ENCODE results near the gene KDM5B. TPM values are rescaled to one million over a fixed set of nuclear protein-coding genes. Genes with fewer than 3 reads are reported as not detected.

Gene KDM5B
- total RNA-seq, 1 experiment from 2014 or later = 44.6 TPM

DNA sequence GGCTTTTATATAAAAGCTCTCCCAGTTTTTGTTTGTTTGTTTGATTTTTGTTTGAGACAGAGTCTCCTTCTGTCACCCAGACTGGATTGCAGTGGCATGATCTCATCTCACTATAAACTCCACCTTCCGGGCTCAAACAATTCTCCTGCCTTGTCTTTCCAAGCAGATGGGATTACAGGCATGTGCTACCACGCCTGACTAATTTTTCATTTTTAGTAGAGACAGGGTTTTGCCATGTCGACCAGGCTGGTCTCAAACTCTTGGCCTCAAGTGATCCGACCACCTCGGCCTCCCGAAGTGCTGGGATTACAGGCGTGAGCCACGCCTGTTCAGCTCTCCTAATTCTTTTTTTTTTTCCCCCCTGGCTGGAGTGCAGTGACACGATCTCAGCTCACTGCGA is 6.9 kb upstream of the KDM5B start:
- ChIA-PET RAD21 (ENCODE audit: low non-redundant PET in 1 of 2, low total read pairs in 2 of 2, uncharacterized antibody in 2 of 2, unreplicated experiment in 2 of 2) (no interaction called here), POLR2A (no interaction called here), CTCF (no interaction called here)
- H3K9me3 ChIP-seq (ENCODE audit: control insufficient read depth in 1 of 2, insufficient read depth in 1 of 2, low read depth in 1 of 2, low read length in 2 of 2) = no peaks in the 10 kb centered on the region
- ATAC-seq (no peak), DNase-seq (ENCODE audit: low read depth, low spot score) (no peak)
- intact Hi-C loops (cut with micrococcal nuclease) = no loop called here
- no peak overlapping the region for H3K9ac ChIP-seq (ENCODE audit: low read length)
- H3K27me3 ChIP-seq (ENCODE audit: insufficient read depth, low read length) = no peaks in the 10 kb centered on the region
- no peaks in the 10 kb centered on the region for H3K79me2 ChIP-seq (ENCODE audit: insufficient read depth, low read length)
- H3K27ac ChIP-seq (ENCODE audit: low read depth, low read length) = no peak overlapping the region
- H3K9me2 ChIP-seq (ENCODE audit: insufficient read depth) = no peaks in the 10 kb centered on the region
- TF ChIP-seq JUND (IDR thresholded peaks at IDR 0.05) (no peak), POLR2A (IDR thresholded peaks at IDR 0.05; ENCODE audit: borderline replicate concordance, extremely low read depth, insufficient read depth, insufficient read length) (no peak), EGR1 (IDR thresholded peaks at IDR 0.05; ENCODE audit: low read depth) (no peak), RAD21 (IDR thresholded peaks at IDR 0.05; ENCODE audit: low read depth) (no peak), YY1 (IDR thresholded peaks at IDR 0.05; ENCODE audit: extremely low read depth, insufficient replicate concordance, low read depth, low read length) (no peak), CBX3 (IDR thresholded peaks at IDR 0.05; ENCODE audit: low read depth) (no peak), ZFX (IDR thresholded peaks at IDR 0.05) (no peak), EZH2phosphoT487 (IDR thresholded peaks at IDR 0.05; ENCODE audit: borderline replicate concordance) (no peak), EZH2 (IDR thresholded peaks at IDR 0.05) (no peak), ZNF274 (IDR thresholded peaks at IDR 0.05; ENCODE audit: low read depth, low read length) (no peak), ELF1 (IDR thresholded peaks at IDR 0.05; ENCODE audit: borderline replicate concordance, low read depth) (no peak), FOSL1 (IDR thresholded peaks at IDR 0.05; ENCODE audit: low read depth) (no peak)
- TF ChIP-seq, protein P1, sequence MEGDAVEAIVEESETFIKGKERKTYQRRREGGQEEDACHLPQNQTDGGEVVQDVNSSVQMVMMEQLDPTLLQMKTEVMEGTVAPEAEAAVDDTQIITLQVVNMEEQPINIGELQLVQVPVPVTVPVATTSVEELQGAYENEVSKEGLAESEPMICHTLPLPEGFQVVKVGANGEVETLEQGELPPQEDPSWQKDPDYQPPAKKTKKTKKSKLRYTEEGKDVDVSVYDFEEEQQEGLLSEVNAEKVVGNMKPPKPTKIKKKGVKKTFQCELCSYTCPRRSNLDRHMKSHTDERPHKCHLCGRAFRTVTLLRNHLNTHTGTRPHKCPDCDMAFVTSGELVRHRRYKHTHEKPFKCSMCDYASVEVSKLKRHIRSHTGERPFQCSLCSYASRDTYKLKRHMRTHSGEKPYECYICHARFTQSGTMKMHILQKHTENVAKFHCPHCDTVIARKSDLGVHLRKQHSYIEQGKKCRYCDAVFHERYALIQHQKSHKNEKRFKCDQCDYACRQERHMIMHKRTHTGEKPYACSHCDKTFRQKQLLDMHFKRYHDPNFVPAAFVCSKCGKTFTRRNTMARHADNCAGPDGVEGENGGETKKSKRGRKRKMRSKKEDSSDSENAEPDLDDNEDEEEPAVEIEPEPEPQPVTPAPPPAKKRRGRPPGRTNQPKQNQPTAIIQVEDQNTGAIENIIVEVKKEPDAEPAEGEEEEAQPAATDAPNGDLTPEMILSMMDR (IDR thresholded peaks at IDR 0.05 in 2 of 3, conservative IDR thresholded peaks at IDR 0.05 in 1 of 3; ENCODE audit: borderline replicate concordance in 1 of 3, insufficient read depth in 1 of 3, low read depth in 2 of 3, low read length in 2 of 3) = no peak
- TF ChIP-seq, protein P2, sequence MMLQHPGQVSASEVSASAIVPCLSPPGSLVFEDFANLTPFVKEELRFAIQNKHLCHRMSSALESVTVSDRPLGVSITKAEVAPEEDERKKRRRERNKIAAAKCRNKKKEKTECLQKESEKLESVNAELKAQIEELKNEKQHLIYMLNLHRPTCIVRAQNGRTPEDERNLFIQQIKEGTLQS (IDR thresholded peaks at IDR 0.05) = no peak
- H4K20me1 ChIP-seq (ENCODE audit: insufficient read depth) = no peaks in the 10 kb centered on the region
- peaks cover 18 to 27% of the 10 kb centered on the region in 2 experiments for H3K4me1 ChIP-seq (ENCODE audit: control insufficient read depth in 1 of 2, insufficient read depth in 2 of 2, low read length in 2 of 2)
- BruUV-seq (replicated peaks) = no TSS peak
- no peaks in the 10 kb centered on the region for H3K36me3 ChIP-seq (ENCODE audit: control insufficient read depth in 1 of 2, insufficient read depth in 2 of 2, low read length in 2 of 2)
- no peak overlapping the region for H3K4me2 ChIP-seq (ENCODE audit: low read length)
- H2AFZ ChIP-seq (ENCODE audit: low read depth, low read length, poor library complexity, severe bottlenecking) = no peak overlapping the region
- no peak overlapping the region for H3K4me3 ChIP-seq (replicated peaks in 1 of 2; ENCODE audit: low read depth in 1 of 2, low read length in 2 of 2)

All from HCT116 (cell line).